HG03457 (cell line): Measurements from ENCODE around the gene UBE2L6.

Source experiments
- ATAC-seq: cut with Tn5 transposase; IDR thresholded peaks from one replicate; pipeline ENCODE4 v1.9.1; 2021; ENCODE audit warnings: moderate number of reproducible peaks; ENCODE audit not compliant: unreplicated experiment

UBE2L6 gene

DNA sequence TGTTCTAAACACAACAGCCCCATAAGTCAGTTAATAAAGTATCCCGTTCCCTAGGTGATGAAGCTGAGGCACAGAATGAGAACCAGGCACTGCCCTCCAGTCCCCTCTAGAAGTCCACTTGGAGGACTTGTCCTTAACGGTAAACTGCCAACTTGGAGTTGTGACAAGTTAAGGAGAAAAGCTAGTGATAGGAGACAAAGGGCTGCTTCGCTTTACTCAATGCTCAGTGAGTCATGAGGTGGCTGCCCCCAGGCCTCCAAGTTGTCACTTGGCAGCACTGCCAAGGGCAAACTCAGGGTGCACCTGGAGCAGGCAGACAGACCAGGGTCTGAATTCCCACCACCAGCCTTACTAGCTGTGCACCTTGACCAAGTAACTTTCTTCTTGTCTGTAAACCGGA is 65.5 kb downstream of the UBE2L6 start:
- no peak for ATAC-seq
